Raji (cell line): ENCODE measurements around the gene PAXX.

ENCODE experiments used
- POLR2A ChIP-seq: IDR thresholded peaks from 2 replicates; pipeline ENCODE4 v1.6.1; 2011; ENCODE audit warnings: low read depth, low read length, control low read depth; ENCODE audit not compliant: insufficient read depth

Gene PAXX

GRCh38 chr9:137011907-137012675, 19.9 kb downstream of the PAXX start:
- TF ChIP-seq POLR2A: no peak

GRCh38 chr9:137012694-137013570, 20.7 kb downstream of the PAXX start:
- TF ChIP-seq POLR2A: no peak

GRCh38 chr9:137013571-137013940, 21.3 kb downstream of the PAXX start:
- TF ChIP-seq POLR2A: no peak

GRCh38 chr9:137014166-137014565, 21.9 kb downstream of the PAXX start:
- TF ChIP-seq POLR2A: no peak

- TF ChIP-seq POLR2A: no peak
Observed at GRCh38 chr9:137014776-137015539, 22.7 kb downstream of the PAXX start.

GRCh38 chr9:137015540-137015930, 23.3 kb downstream of the PAXX start:
- TF ChIP-seq POLR2A: no peak

GRCh38 chr9:137015976-137016375, 23.8 kb downstream of the PAXX start:
- TF ChIP-seq POLR2A: no peak

GRCh38 chr9:137016436-137016835, 24.2 kb downstream of the PAXX start:
- TF ChIP-seq POLR2A: no peak

GRCh38 chr9:137017071-137017470, 24.8 kb downstream of the PAXX start:
- TF ChIP-seq POLR2A: no peak

- no peak for TF ChIP-seq POLR2A
Observed at GRCh38 chr9:137017791-137018497, 25.7 kb downstream of the PAXX start.

GRCh38 chr9:137018761-137019559, 26.7 kb downstream of the PAXX start:
- TF ChIP-seq POLR2A: no peak

GRCh38 chr9:137019891-137020683, 27.9 kb downstream of the PAXX start:
- TF ChIP-seq POLR2A: no peak
